HG03469 (cell line): ENCODE data around the gene CHD2.

Source experiments
- ATAC-seq: cut with Tn5 transposase; IDR thresholded peaks from one replicate; pipeline ENCODE4 v1.9.1; 2021; ENCODE audit warnings: mild to moderate bottlenecking, moderate library complexity, moderate number of reproducible peaks; ENCODE audit not compliant: unreplicated experiment

Gene CHD2

GRCh38 chr15:93063796-93064690 is 163.9 kb downstream of the CHD2 start:
- ATAC-seq = no peak

GRCh38 chr15:93065641-93066045 is 165.5 kb downstream of the CHD2 start:
- ATAC-seq = no peak

GRCh38 chr15:93066224-93066681 is 166.1 kb downstream of the CHD2 start:
- ATAC-seq = no peak

GRCh38 chr15:93066834-93067648 is 166.9 kb downstream of the CHD2 start:
- no peak for ATAC-seq

- ATAC-seq = no peak
Measured at GRCh38 chr15:93067649-93068085, 167.5 kb downstream of the CHD2 start.

GRCh38 chr15:93068581-93069199 is 168.6 kb downstream of the CHD2 start:
- ATAC-seq = no peak

- no peak for ATAC-seq
Measured at GRCh38 chr15:93070132-93070531, 170.0 kb downstream of the CHD2 start.

- no peak for ATAC-seq
Measured at GRCh38 chr15:93070551-93071296, 170.6 kb downstream of the CHD2 start.

GRCh38 chr15:93071469-93071936 is 171.4 kb downstream of the CHD2 start:
- ATAC-seq = no peak

- ATAC-seq = no peak
Measured at GRCh38 chr15:93072011-93072410, 171.9 kb downstream of the CHD2 start.

- ATAC-seq = no peak
Measured at GRCh38 chr15:93072411-93073394, 172.6 kb downstream of the CHD2 start.

GRCh38 chr15:93073465-93073952 is 173.4 kb downstream of the CHD2 start:
- ATAC-seq = no peak

- no peak for ATAC-seq
Measured at GRCh38 chr15:93074599-93074998, 174.5 kb downstream of the CHD2 start.

GRCh38 chr15:93076217-93076616 is 176.1 kb downstream of the CHD2 start:
- no peak for ATAC-seq

- no peak for ATAC-seq
Measured at GRCh38 chr15:93076875-93077274, 176.8 kb downstream of the CHD2 start.
